ENCODE data around the gene ERP44.

Gene ERP44

GRCh38 chr9:99931155-99931840 lies 167.5 kb downstream of the ERP44 start:
- Histone ChIP-seq H3K79me2 (peaks cover 4% of the 10 kb centered on the region), H3K4me2 (ENCODE audit: low read length) (no peak overlapping the region), H3K9me3 (ENCODE audit: control insufficient read depth, low read length) (no peaks in the 10 kb centered on the region), H3K9ac (no peak overlapping the region), H3K4me3 (ENCODE audit: low read depth, low read length) (no peak overlapping the region), H2AFZ (no peak overlapping the region), H3K4me1 (no peaks in the 10 kb centered on the region), H3K27ac (no peak overlapping the region), H3K27me3 (ENCODE audit: control insufficient read depth, insufficient read depth, low read length) (no peaks in the 10 kb centered on the region), H3K36me3 (ENCODE audit: control insufficient read depth, insufficient read depth, low read length) (peaks cover under 1% of the 10 kb centered on the region)
- no peak for TF ChIP-seq CTCF (IDR thresholded peaks at IDR 0.05)

- H2AFZ ChIP-seq, result no peak overlapping the region
- no peak overlapping the region for H3K4me2 ChIP-seq (ENCODE audit: low read length)
- no peaks in the 10 kb centered on the region for H3K4me1 ChIP-seq
- no peak overlapping the region for H3K4me3 ChIP-seq (ENCODE audit: low read depth, low read length)
- H3K36me3 ChIP-seq (ENCODE audit: control insufficient read depth, insufficient read depth, low read length), result no peaks in the 10 kb centered on the region
- no peak for TF ChIP-seq CTCF (IDR thresholded peaks at IDR 0.05)
- no peak overlapping the region for H3K9ac ChIP-seq
- H3K27me3 ChIP-seq (ENCODE audit: control insufficient read depth, insufficient read depth, low read length), result no peaks in the 10 kb centered on the region
- H3K9me3 ChIP-seq (ENCODE audit: control insufficient read depth, low read length), result no peaks in the 10 kb centered on the region
- H3K79me2 ChIP-seq, result peaks cover 4% of the 10 kb centered on the region
- H3K27ac ChIP-seq, result no peak overlapping the region
These were observed 169.1 kb downstream of the ERP44 start for GRCh38 chr9:99929652-99930051.
